ENCODE measurements around the gene UTP25.

GRCh38 chr1:209823143-209824041 is 4.4 kb upstream of the UTP25 start:
- peak; percentile 85 for TF ChIP-seq CTCF (conservative IDR thresholded peaks at IDR 0.05; ENCODE audit: low read length)
- no peak for TF ChIP-seq EZH2phosphoT487 (IDR thresholded peaks at IDR 0.05; ENCODE audit: borderline replicate concordance)
